ENCODE results near the gene PDE4B.

PDE4B gene

DNA sequence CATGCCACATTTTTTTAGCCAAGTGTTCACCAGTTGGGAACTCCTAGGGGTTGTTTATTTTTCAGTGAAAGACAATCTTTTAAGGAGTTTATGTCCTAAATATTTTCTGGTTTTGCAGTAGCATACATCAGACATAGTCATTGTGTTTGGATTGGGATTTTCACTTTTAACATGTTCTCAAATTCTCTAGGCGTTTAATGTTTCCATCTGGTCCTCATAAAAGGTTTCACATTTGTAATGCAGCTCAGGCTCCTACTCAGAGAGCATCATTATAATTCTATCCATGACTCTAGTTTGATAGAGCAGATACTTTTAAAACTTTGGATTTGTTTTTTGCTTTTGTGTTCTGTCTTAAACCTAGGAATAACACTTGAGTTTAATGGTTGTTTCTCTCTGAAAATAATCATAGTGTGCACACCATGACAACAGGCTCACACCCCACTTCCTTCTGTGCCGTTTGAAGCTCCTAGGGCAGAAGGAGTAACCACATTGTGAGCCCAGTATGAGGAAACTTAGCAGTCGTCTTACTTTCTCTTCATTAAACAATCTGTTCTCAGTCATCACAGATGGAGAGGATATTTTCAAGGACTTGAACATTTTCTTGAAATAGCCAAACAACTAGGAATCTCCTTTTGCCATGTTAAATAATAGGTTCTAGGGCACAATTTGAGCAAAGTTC is 219.6 kb downstream of the PDE4B start:
- H3K79me2 ChIP-seq = no peaks in the 10 kb centered on the region
- no peaks in the 10 kb centered on the region for H3K36me3 ChIP-seq (ENCODE audit: control insufficient read depth, insufficient read depth, low read length)
- TF ChIP-seq, protein P1, sequence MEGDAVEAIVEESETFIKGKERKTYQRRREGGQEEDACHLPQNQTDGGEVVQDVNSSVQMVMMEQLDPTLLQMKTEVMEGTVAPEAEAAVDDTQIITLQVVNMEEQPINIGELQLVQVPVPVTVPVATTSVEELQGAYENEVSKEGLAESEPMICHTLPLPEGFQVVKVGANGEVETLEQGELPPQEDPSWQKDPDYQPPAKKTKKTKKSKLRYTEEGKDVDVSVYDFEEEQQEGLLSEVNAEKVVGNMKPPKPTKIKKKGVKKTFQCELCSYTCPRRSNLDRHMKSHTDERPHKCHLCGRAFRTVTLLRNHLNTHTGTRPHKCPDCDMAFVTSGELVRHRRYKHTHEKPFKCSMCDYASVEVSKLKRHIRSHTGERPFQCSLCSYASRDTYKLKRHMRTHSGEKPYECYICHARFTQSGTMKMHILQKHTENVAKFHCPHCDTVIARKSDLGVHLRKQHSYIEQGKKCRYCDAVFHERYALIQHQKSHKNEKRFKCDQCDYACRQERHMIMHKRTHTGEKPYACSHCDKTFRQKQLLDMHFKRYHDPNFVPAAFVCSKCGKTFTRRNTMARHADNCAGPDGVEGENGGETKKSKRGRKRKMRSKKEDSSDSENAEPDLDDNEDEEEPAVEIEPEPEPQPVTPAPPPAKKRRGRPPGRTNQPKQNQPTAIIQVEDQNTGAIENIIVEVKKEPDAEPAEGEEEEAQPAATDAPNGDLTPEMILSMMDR (IDR thresholded peaks at IDR 0.05) = no peak
- no peak overlapping the region for H2AFZ ChIP-seq
- no peak overlapping the region for H3K9ac ChIP-seq
- no peak overlapping the region for H3K4me3 ChIP-seq (ENCODE audit: low read depth, low read length)
- H3K4me1 ChIP-seq = no peaks in the 10 kb centered on the region
- H3K27me3 ChIP-seq (ENCODE audit: control insufficient read depth, insufficient read depth, low read length) = no peaks in the 10 kb centered on the region
- H3K9me3 ChIP-seq (ENCODE audit: control insufficient read depth, low read length) = no peaks in the 10 kb centered on the region
- H3K4me2 ChIP-seq (ENCODE audit: low read length) = no peak overlapping the region
- no peak overlapping the region for H3K27ac ChIP-seq

DNA sequence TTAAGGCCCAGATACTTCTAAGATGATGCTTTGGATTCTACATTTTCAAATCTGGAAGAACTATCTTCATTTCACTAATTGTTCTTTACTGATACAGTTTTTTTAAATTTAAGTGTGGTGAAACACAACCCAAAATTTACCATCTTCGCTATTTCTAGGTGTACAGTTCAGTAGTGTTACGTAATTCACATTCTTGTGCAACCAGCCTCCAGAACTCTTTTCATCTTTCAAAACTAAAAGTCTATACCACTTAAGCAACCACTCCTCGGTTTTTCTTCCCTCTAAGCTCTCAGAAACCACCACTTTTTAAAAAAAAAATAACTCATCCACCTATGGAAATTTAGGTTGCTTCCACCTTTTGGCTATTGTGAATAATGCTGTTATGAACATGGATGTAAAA is 220.7 kb downstream of the PDE4B start:
- H3K9me3 ChIP-seq (ENCODE audit: control insufficient read depth, low read length) = no peaks in the 10 kb centered on the region

DNA sequence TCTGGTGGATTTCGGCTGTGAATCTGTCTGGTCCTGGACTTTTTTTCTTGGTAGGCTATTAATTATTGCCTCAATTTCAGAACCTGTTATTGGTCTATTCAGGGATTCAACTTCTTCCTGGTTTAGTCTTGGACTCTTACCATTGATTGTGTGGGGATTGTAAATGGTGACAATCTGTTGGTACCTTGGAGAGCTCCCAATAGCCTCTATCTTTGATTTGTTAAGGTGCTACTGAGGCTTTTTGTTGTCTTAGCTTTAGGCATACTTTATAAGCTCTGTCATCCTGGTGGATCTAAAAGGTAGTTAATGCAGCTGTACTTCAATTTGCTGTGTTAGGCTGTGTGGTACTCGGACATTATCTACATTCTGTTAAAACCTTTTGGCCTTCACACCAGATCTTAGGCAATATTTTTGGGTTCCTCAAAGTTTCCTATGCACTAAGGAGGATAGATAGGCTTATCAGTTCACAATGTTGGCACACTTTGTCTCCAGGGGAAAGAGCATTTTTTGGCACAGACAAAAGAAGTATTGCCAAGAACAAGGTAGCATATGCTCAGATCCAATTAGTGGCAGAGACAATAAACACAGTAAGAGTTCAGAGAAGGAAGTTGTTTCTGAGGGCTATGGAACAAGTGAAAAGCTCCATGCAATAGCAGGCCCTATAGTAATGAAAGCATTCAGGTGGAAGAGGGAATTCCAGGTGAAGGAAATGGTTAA is 230.4 kb downstream of the PDE4B start:
- Histone ChIP-seq H2AFZ (no peak overlapping the region), H3K79me2 (no peaks in the 10 kb centered on the region), H3K9ac (no peak overlapping the region), H3K4me2 (ENCODE audit: low read length) (no peak overlapping the region), H3K9me3 (ENCODE audit: control insufficient read depth, low read length) (no peaks in the 10 kb centered on the region), H3K4me1 (no peaks in the 10 kb centered on the region), H3K4me3 (ENCODE audit: low read depth, low read length) (no peak overlapping the region), H3K27me3 (ENCODE audit: control insufficient read depth, insufficient read depth, low read length) (no peaks in the 10 kb centered on the region), H3K36me3 (ENCODE audit: control insufficient read depth, insufficient read depth, low read length) (no peaks in the 10 kb centered on the region), H3K27ac (no peak overlapping the region)
- TF ChIP-seq, protein P1 (IDR thresholded peaks at IDR 0.05) = no peak

More for the DNA sequence above, 220.7 kb downstream of the PDE4B start:
- Histone ChIP-seq H3K27ac (no peak overlapping the region), H3K4me1 (no peaks in the 10 kb centered on the region), H3K4me3 (ENCODE audit: low read depth, low read length) (no peak overlapping the region), H2AFZ (no peak overlapping the region), H3K27me3 (ENCODE audit: control insufficient read depth, insufficient read depth, low read length) (no peaks in the 10 kb centered on the region), H3K4me2 (ENCODE audit: low read length) (no peak overlapping the region), H3K36me3 (ENCODE audit: control insufficient read depth, insufficient read depth, low read length) (no peaks in the 10 kb centered on the region), H3K79me2 (no peaks in the 10 kb centered on the region), H3K9ac (no peak overlapping the region)
- TF ChIP-seq, protein P1 (IDR thresholded peaks at IDR 0.05) = no peak

DNA sequence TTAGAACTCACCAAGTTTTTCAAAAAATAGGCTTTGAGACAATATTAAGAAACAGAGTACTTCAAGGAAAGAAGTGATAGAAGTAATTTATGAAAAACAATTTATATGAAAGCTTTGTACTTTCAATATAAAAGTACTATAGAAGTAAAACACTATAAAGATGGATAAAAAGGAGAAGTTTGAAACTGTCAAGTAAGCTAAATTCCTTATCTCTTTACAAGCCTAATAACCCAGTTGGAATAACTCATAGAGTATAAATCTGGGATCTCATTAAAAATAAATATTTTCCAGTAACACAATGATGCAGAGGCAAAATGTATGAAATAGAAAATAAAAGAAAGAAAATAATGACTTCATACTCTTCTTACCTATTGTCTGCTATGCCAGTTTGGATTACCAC is 232.5 kb downstream of the PDE4B start:
- no peaks in the 10 kb centered on the region for H3K27me3 ChIP-seq (ENCODE audit: control insufficient read depth, insufficient read depth, low read length)
- no peaks in the 10 kb centered on the region for H3K79me2 ChIP-seq
- H3K9me3 ChIP-seq (ENCODE audit: control insufficient read depth, low read length) = no peaks in the 10 kb centered on the region
- no peaks in the 10 kb centered on the region for H3K36me3 ChIP-seq (ENCODE audit: control insufficient read depth, insufficient read depth, low read length)
- H3K9ac ChIP-seq = no peak overlapping the region
- H3K4me3 ChIP-seq (ENCODE audit: low read depth, low read length) = no peak overlapping the region
- H3K4me2 ChIP-seq (ENCODE audit: low read length) = no peak overlapping the region
- H2AFZ ChIP-seq = no peak overlapping the region
- H3K4me1 ChIP-seq = no peaks in the 10 kb centered on the region
- TF ChIP-seq, protein P1 (IDR thresholded peaks at IDR 0.05) = no peak
- H3K27ac ChIP-seq = no peak overlapping the region

Data from parathyroid adenoma (tissue), 2 donors.